Measurements from ENCODE around the gene SESN3. TPM values are rescaled to one million over a fixed set of nuclear protein-coding genes. Genes with fewer than 3 reads are reported as not detected.
"Not testable (repeated sequence)": the region's sequence is repeated elsewhere in the genome, so short reads cannot be mapped to it uniquely, and the experiment has no call there.

Gene SESN3
- total RNA-seq, 2 donors from 2014 or later, result 9.2 to 15.7 TPM

- ATAC-seq, result no peak
- intact Hi-C loops (cut with DNase I, micrococcal nuclease), result no loop called here
Measured at GRCh38 chr11:95253141-95253540, 22.1 kb upstream of the SESN3 start.

GRCh38 chr11:95252586-95252985 is 21.6 kb upstream of the SESN3 start:
- intact Hi-C loops (cut with DNase I, micrococcal nuclease), result no loop called here
- no peak for ATAC-seq

More at GRCh38 chr11:95253141-95253540, 22.1 kb upstream of the SESN3 start:
- DNase-seq, result no peak

GRCh38 chr11:95251896-95252295 is 20.9 kb upstream of the SESN3 start:
- ATAC-seq; DNase-seq; intact Hi-C loops (cut with DNase I, micrococcal nuclease): not testable (repeated sequence)

More at GRCh38 chr11:95252586-95252985, 21.6 kb upstream of the SESN3 start:
- no peak for DNase-seq

GRCh38 chr11:95248666-95249467 is 17.9 kb upstream of the SESN3 start:
- no peak for DNase-seq
- ATAC-seq, result no peak
- intact Hi-C loops (cut with DNase I, micrococcal nuclease), result no loop called here

- ATAC-seq, result no peak
- intact Hi-C loops (cut with DNase I, micrococcal nuclease), result no loop called here
Measured at GRCh38 chr11:95247883-95248282, 16.9 kb upstream of the SESN3 start.

GRCh38 chr11:95247127-95247684 is 16.2 kb upstream of the SESN3 start:
- intact Hi-C loops (cut with DNase I, micrococcal nuclease), result no loop called here
- ATAC-seq, result no peak
- no peak for DNase-seq

More at GRCh38 chr11:95247883-95248282, 16.9 kb upstream of the SESN3 start:
- no peak for DNase-seq

GRCh38 chr11:95245581-95245980 is 14.6 kb upstream of the SESN3 start:
- ATAC-seq (no peak), DNase-seq (no peak)
- intact Hi-C loops (cut with DNase I, micrococcal nuclease), result no loop called here

GRCh38 chr11:95245038-95245437 is 14.0 kb upstream of the SESN3 start:
- DNase-seq (no peak), ATAC-seq (no peak)
- intact Hi-C loops (cut with DNase I, micrococcal nuclease), result no loop called here

- intact Hi-C loops (cut with DNase I, micrococcal nuclease), result no loop called here
- peak; percentile 79 for ATAC-seq
- DNase-seq, result no peak
Measured at GRCh38 chr11:95243673-95244072, 12.7 kb upstream of the SESN3 start.

GRCh38 chr11:95242845-95243605 is 12.0 kb upstream of the SESN3 start:
- DNase-seq (no peak), ATAC-seq (peak; percentile 19)
- intact Hi-C loops (cut with DNase I, micrococcal nuclease), result no loop called here

- ATAC-seq (peak; percentile 76), DNase-seq (no peak)
- intact Hi-C loops (cut with DNase I, micrococcal nuclease), result no loop called here
Measured at GRCh38 chr11:95242091-95242844, 11.3 kb upstream of the SESN3 start.

GRCh38 chr11:95241681-95242081 is 10.7 kb upstream of the SESN3 start:
- intact Hi-C loops (cut with DNase I, micrococcal nuclease), result no loop called here
- ATAC-seq (peak; percentile 40), DNase-seq (no peak)

GRCh38 chr11:95239871-95240649 is 9.1 kb upstream of the SESN3 start:
- ATAC-seq (no peak), DNase-seq (no peak)
- intact Hi-C loops (cut with DNase I, micrococcal nuclease), result no loop called here

- intact Hi-C loops (cut with DNase I, micrococcal nuclease), result loop anchor here in 1 of 2 donors (5.0 kb wide), 1 partner anchor 105 kb away; no protein-coding TSS in a partner anchor
- ATAC-seq (no peak), DNase-seq (no peak)
Measured at GRCh38 chr11:95232666-95233065, 1.7 kb upstream of the SESN3 start.

GRCh38 chr11:95231881-95232605 is 1.0 kb upstream of the SESN3 start:
- DNase-seq (peak; percentile 72 to 76), ATAC-seq (peak; percentile 46)
- intact Hi-C loops (cut with DNase I, micrococcal nuclease), result loop anchor here in 1 of 2 donors (5.0 kb wide), 1 partner anchor 105 kb away; no protein-coding TSS in a partner anchor

- ATAC-seq, result peak; percentile 18
Measured at GRCh38 chr11:95230810-95231126, 234 bp downstream of the SESN3 start.

GRCh38 chr11:95229993-95230809 is 801 bp downstream of the SESN3 start:
- DNase-seq (peak in 1 of 2 donors; percentile 40), ATAC-seq (peak; percentile 0)
- intact Hi-C loops (cut with DNase I, micrococcal nuclease), result loop anchor here in 1 of 2 donors (5.0 kb wide), 1 partner anchor 107 kb away; no protein-coding TSS in a partner anchor

More at GRCh38 chr11:95230810-95231126, 234 bp downstream of the SESN3 start:
- intact Hi-C loops (cut with DNase I, micrococcal nuclease), result loop anchor here in 1 of 2 donors (5.0 kb wide), 1 partner anchor 107 kb away; no protein-coding TSS in a partner anchor
- DNase-seq, result no peak

Data from left colon (tissue), 2 donors.